B cell (primary cell): Measurements from ENCODE around the gene MAPKBP1. TPM values are rescaled to one million over a fixed set of nuclear protein-coding genes. Genes with fewer than 3 reads are reported as not detected.

Experiments used
- ATAC-seq: fragments of 200-7000 bp; cut with Tn5 transposase; one replicate; pipeline ENCODE4 v1.10.0; 2021; ENCODE audit warnings: low read depth, mild to moderate bottlenecking, moderate number of reproducible peaks, moderate library complexity
- CTCF ChIA-PET: fragments of 350-600 bp; sonication (Branson Sonifier 250); formaldehyde crosslinking; loops from one replicate; lab custom pipeline; 2021; ENCODE audit warnings: antibody characterized with exemption, inconsistent platforms; lab: Charles Lee
- POLR2A ChIA-PET: fragments of 350-600 bp; sonication (Branson Sonifier 250); formaldehyde crosslinking; loops from one replicate; lab custom pipeline; 2021; ENCODE audit warnings: antibody characterized with exemption; lab: Charles Lee
- DNase-seq: peaks from one replicate; pipeline ENCODE4 v3.0.0; 2013
- H2AFZ ChIP-seq: 2 replicates; pipeline ENCODE4 v1.6.1; 2012; ENCODE audit warnings: mild to moderate bottlenecking, low read depth, low read length; ENCODE audit not compliant: insufficient read depth, poor library complexity, severe bottlenecking
- H3K27ac ChIP-seq, 2 donors: 1 replicate in 1 of 2; 2 replicates in 1 of 2; pipeline ENCODE4 v1.5.1; 2012 to 2013; ENCODE audit warnings: low read length in 2 of 2, mild to moderate bottlenecking in 2 of 2, moderate library complexity in 1 of 2
- H3K27me3 ChIP-seq, 4 experiments: fragments of 200-600 bp in 1 of 4; sonication (generic) in 1 of 4; replicated peaks in 1 of 4; 1 replicate in 2 of 4; 2 replicates in 2 of 4; pipeline versions ENCODE4 v1.6.1 to v1.7.0; 2013 to 2016; ENCODE audit warnings: low read length in 3 of 4, mild to moderate bottlenecking in 2 of 4, mixed read lengths in 1 of 4, moderate library complexity in 1 of 4; ENCODE audit not compliant: insufficient read depth in 4 of 4, control insufficient read depth in 3 of 4; ENCODE audit errors: control extremely low read depth in 1 of 4
- H3K36me3 ChIP-seq, 2 experiments: replicated peaks in 1 of 2; 1 replicate in 1 of 2; 2 replicates in 1 of 2; pipeline versions ENCODE4 v1.6.1 to v1.7.1; 2013; ENCODE audit warnings: low read length in 1 of 2; ENCODE audit not compliant: insufficient read depth in 2 of 2, control insufficient read depth in 1 of 2; ENCODE audit errors: control extremely low read depth in 1 of 2, extremely low read depth in 1 of 2
- H3K4me1 ChIP-seq, 2 donors: fragments of 200-600 bp in 1 of 2; sonication (generic) in 1 of 2; 1 replicate in 1 of 2; 2 replicates in 1 of 2; pipeline versions ENCODE4 v1.5.1 to v1.6.1; 2013 to 2017; ENCODE audit warnings: low read length in 2 of 2; ENCODE audit not compliant: control insufficient read depth in 2 of 2, insufficient read depth in 2 of 2
- H3K4me2 ChIP-seq: replicated peaks from 2 replicates; pipeline ENCODE3; 2012; ENCODE audit warnings: mild to moderate bottlenecking, low read depth, low read length; ENCODE audit not compliant: poor library complexity, severe bottlenecking
- H3K4me3 ChIP-seq, 5 experiments: fragments of 200-600 bp in 1 of 5; sonication (generic) in 1 of 5; 1 replicate in 3 of 5; 2 replicates in 2 of 5; pipeline versions ENCODE4 v1.5.1 to v1.7.0; 2011 to 2016; ENCODE audit warnings: low read length in 4 of 5, mild to moderate bottlenecking in 4 of 5, low read depth in 2 of 5, control low read depth in 1 of 5, moderate library complexity in 1 of 5; ENCODE audit not compliant: insufficient read depth in 1 of 5; ENCODE audit errors: control extremely low read depth in 1 of 5, extremely low read depth in 1 of 5
- H3K79me2 ChIP-seq: fragments of 200-600 bp; sonication (generic); one replicate; pipeline ENCODE4 v1.6.0; 2016; ENCODE audit warnings: low read length; ENCODE audit not compliant: control insufficient read depth, insufficient read depth
- H3K9ac ChIP-seq: fragments of 200-600 bp; sonication (generic); 2 replicates; pipeline ENCODE4 v1.6.1; 2017; ENCODE audit warnings: mild to moderate bottlenecking, low read length, moderate library complexity
- H3K9me3 ChIP-seq, 3 donors: one replicate each; pipeline versions ENCODE4 v1.6.1 to v1.7.1; 2013; ENCODE audit warnings: low read length in 2 of 3; ENCODE audit not compliant: control insufficient read depth in 2 of 3, insufficient read depth in 1 of 3; ENCODE audit errors: control extremely low read depth in 1 of 3
- H4K20me1 ChIP-seq: 2 replicates; pipeline ENCODE4 v1.6.0; 2012; ENCODE audit warnings: mild to moderate bottlenecking, low read length; ENCODE audit not compliant: insufficient read depth, control insufficient read depth, poor library complexity, severe bottlenecking
- H3K27ac Mint-ChIP-seq: one replicate; pipeline ENCODE4 v1.8.0; 2021; ENCODE audit warnings: mixed read lengths
- H3K27me3 Mint-ChIP-seq: one replicate; pipeline ENCODE4 v1.8.0; 2021; ENCODE audit warnings: mixed read lengths
- H3K4me1 Mint-ChIP-seq: one replicate; pipeline ENCODE4 v1.8.0; 2021; ENCODE audit warnings: mixed read lengths
- H3K4me3 Mint-ChIP-seq: one replicate; pipeline ENCODE4 v1.8.0; 2021; ENCODE audit warnings: mixed read lengths
- H3K9me3 Mint-ChIP-seq: one replicate; pipeline ENCODE4 v1.8.0; 2022; ENCODE audit warnings: mixed read lengths; ENCODE audit not compliant: insufficient read depth
- EZH2 ChIP-seq: IDR thresholded peaks from 2 replicates; pipeline ENCODE4 v1.6.1; 2012; ENCODE audit warnings: borderline replicate concordance, low read depth, mild to moderate bottlenecking, moderate library complexity, low read length; ENCODE audit not compliant: insufficient read depth, poor library complexity, severe bottlenecking
- WGBS: methylation state at CpG from one replicate; pipeline ENCODE4 v1.1.5; 2013; ENCODE audit warnings: missing lambda C conversion rate; ENCODE audit not compliant: insufficient coverage; 5-methylcytosine and 5-hydroxymethylcytosine counted together
- intact Hi-C: fragments of 100-400 bp; cut with micrococcal nuclease; formaldehyde crosslinking; loops from one replicate; pipeline ENCODE4 v1.10.0; 2022
- polyA plus RNA-seq: library from polyadenylated mRNA; depleted of rRNA; stranded (reverse); fragments of >200 nt; gene quantifications from 2 replicates; pipeline ENCODE4 v1.2.3, GENCODE V29; 2012
- total RNA-seq, 2 donors: library from RNA; stranded (reverse); fragments of 120-200 nt in 1 of 2; gene quantifications; 1 replicate in 1 of 2; 2 replicates in 1 of 2; pipeline versions ENCODE4 v1.2.3 to v1.2.4, GENCODE V29; 2013 to 2022
- TF ChIP-seq, protein P1 (sequence below): fragments of 200-600 bp; IDR thresholded peaks from one replicate; pipeline ENCODE4 v1.8.0; 2022; ENCODE audit warnings: antibody characterized with exemption, mild to moderate bottlenecking

The MAPKBP1 gene
- total and polyA plus RNA-seq, 2 donors (not counting 1 experiment from before 2014, with no cell fraction given): 14.1 to 59.2 TPM

DNA sequence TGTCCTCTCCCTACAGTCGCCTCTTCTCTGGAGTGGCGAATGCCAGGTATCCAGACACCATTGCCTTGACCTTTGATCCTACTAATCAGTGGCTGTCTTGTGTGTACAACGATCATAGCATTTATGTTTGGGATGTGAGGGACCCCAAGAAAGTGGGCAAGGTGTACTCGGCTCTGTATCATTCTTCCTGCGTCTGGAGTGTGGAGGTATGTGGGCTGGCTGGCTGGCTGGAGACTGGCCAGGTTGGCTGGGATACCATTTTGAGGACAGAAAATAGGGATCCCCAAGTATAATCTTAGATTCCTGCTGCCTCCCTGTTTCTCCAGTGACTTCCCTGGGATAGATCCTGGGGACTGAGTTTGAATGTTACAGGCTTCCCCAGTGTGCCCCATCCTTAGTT, 40.2 kb downstream of the MAPKBP1 start:
- no peak overlapping the region for H3K4me3 ChIP-seq
- no peak overlapping the region for H3K4me3 Mint-ChIP-seq
- TF ChIP-seq EZH2: no peak
- TF ChIP-seq, protein P1, sequence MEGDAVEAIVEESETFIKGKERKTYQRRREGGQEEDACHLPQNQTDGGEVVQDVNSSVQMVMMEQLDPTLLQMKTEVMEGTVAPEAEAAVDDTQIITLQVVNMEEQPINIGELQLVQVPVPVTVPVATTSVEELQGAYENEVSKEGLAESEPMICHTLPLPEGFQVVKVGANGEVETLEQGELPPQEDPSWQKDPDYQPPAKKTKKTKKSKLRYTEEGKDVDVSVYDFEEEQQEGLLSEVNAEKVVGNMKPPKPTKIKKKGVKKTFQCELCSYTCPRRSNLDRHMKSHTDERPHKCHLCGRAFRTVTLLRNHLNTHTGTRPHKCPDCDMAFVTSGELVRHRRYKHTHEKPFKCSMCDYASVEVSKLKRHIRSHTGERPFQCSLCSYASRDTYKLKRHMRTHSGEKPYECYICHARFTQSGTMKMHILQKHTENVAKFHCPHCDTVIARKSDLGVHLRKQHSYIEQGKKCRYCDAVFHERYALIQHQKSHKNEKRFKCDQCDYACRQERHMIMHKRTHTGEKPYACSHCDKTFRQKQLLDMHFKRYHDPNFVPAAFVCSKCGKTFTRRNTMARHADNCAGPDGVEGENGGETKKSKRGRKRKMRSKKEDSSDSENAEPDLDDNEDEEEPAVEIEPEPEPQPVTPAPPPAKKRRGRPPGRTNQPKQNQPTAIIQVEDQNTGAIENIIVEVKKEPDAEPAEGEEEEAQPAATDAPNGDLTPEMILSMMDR: no peak
- ChIA-PET CTCF (interaction anchor here (4.4 to 15.7 kb wide), 3 partner anchors 25 to 88 kb away, joined by 24 to 716 read pairs (median 92); partner anchors contain the start of gene MAPKBP1), POLR2A (no interaction called here)
- H3K9ac ChIP-seq: no peak overlapping the region
- WGBS: 93% methylated on average over 2 of the region's 5 CpGs
- peaks cover 5 to 17% of the 10 kb centered on the region in 2 donors for H3K4me1 ChIP-seq
- H3K79me2 ChIP-seq: no peaks in the 10 kb centered on the region
- H3K4me1 Mint-ChIP-seq: peaks cover 10% of the 10 kb centered on the region
- H3K9me3 Mint-ChIP-seq: no peaks in the 10 kb centered on the region
- peaks cover 0 to 52% of the 10 kb centered on the region in 2 experiments for H3K36me3 ChIP-seq
- ATAC-seq (no peak), DNase-seq (no peak)
- no peak overlapping the region for H3K27ac ChIP-seq
- H3K4me2 ChIP-seq: no peak overlapping the region
- no peaks in the 10 kb centered on the region for H3K27me3 ChIP-seq
- no peak overlapping the region for H2AFZ ChIP-seq
- H3K27me3 Mint-ChIP-seq: no peaks in the 10 kb centered on the region
- intact Hi-C loops: no loop called here
- no peaks in the 10 kb centered on the region for H4K20me1 ChIP-seq
- H3K9me3 ChIP-seq: no peaks in the 10 kb centered on the region
- no peak overlapping the region for H3K27ac Mint-ChIP-seq

DNA sequence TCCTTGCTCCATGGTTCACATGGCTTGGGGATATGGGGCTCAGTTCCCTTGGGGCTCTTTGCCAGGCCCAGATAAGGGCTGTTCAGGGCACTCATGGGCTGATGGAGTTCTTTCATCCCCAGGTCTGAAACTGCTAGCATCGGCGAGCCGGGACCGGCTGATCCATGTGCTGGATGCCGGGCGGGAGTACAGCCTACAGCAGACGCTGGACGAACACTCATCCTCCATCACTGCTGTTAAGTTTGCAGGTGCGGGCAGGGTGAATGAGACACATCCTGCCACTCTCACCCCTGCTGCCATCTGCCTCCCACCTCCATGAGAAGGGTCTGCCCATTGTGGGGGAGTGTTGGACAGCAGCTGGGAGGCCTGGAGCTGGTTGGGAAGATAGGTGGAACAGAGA, 42.5 kb downstream of the MAPKBP1 start:
- intact Hi-C loops: no loop called here
- H3K27me3 ChIP-seq: no peaks in the 10 kb centered on the region
- H3K27ac ChIP-seq: no peak overlapping the region
- peaks cover 0 to under 1% of the 10 kb centered on the region in 2 donors for H3K4me1 ChIP-seq
- DNase-seq: no peak
- H3K4me3 Mint-ChIP-seq: no peak overlapping the region
- no peaks in the 10 kb centered on the region for H3K4me1 Mint-ChIP-seq
- H3K4me2 ChIP-seq: no peak overlapping the region
- no peak overlapping the region for H3K4me3 ChIP-seq
- H3K9ac ChIP-seq: no peak overlapping the region
- no peaks in the 10 kb centered on the region for H3K79me2 ChIP-seq
- H3K27ac Mint-ChIP-seq: no peak overlapping the region
- no peaks in the 10 kb centered on the region for H4K20me1 ChIP-seq
- no peak overlapping the region for H2AFZ ChIP-seq
- WGBS: 100% methylated on average over 6 of the region's 9 CpGs
- H3K27me3 Mint-ChIP-seq: no peaks in the 10 kb centered on the region
- POLR2A ChIA-PET: no interaction called here
- CTCF ChIA-PET: interaction anchor here (0.8 to 7.1 kb wide), 2 partner anchors 43 to 88 kb away, joined by 3 to 38 read pairs; partner anchors contain the start of gene MAPKBP1
- no peak for TF ChIP-seq EZH2
- TF ChIP-seq, protein P1: no peak
- ATAC-seq: no peak
- H3K9me3 ChIP-seq: no peaks in the 10 kb centered on the region
- no peaks in the 10 kb centered on the region for H3K9me3 Mint-ChIP-seq
- peaks cover 0 to 60% of the 10 kb centered on the region in 2 experiments for H3K36me3 ChIP-seq
